Dedifferentiated amniotic fluid mesenchymal stem cell (primary cell): ENCODE results near the gene KCNMB1.

Source experiments
- DNase-seq: peaks from one replicate; pipeline ENCODE4 v3.0.0-alpha.2; 2016; ENCODE audit errors: extremely low spot score

Gene KCNMB1

GRCh38 chr5:170339780-170340167 lies 49.4 kb downstream of the KCNMB1 start:
- DNase-seq = no peak

- no peak for DNase-seq
Measured at GRCh38 chr5:170338933-170339779, 50.0 kb downstream of the KCNMB1 start.

- no peak for DNase-seq
Measured at GRCh38 chr5:170338291-170338690, 50.9 kb downstream of the KCNMB1 start.

GRCh38 chr5:170337045-170337733 lies 52.0 kb downstream of the KCNMB1 start:
- no peak for DNase-seq

- DNase-seq = no peak
Measured at GRCh38 chr5:170336065-170336464, 53.1 kb downstream of the KCNMB1 start.

GRCh38 chr5:170334626-170335025 lies 54.5 kb downstream of the KCNMB1 start:
- DNase-seq = no peak

- DNase-seq = no peak
Measured at GRCh38 chr5:170333161-170333910, 55.8 kb downstream of the KCNMB1 start.

GRCh38 chr5:170332058-170332457 lies 57.1 kb downstream of the KCNMB1 start:
- no peak for DNase-seq

- DNase-seq = no peak
Measured at GRCh38 chr5:170330568-170331054, 58.6 kb downstream of the KCNMB1 start.

GRCh38 chr5:170329524-170329923 lies 59.6 kb downstream of the KCNMB1 start:
- no peak for DNase-seq

- DNase-seq = no peak
Measured at GRCh38 chr5:170327829-170328228, 61.3 kb downstream of the KCNMB1 start.

- no peak for DNase-seq
Measured at GRCh38 chr5:170327168-170327567, 62.0 kb downstream of the KCNMB1 start.
